ENCODE results near the gene NACC2. TPM values are rescaled to one million over a fixed set of nuclear protein-coding genes. Genes with fewer than 3 reads are reported as not detected.

The NACC2 gene
- total RNA-seq, 1 experiment from 2014 or later = 62.0 TPM

GRCh38 chr9:135976531-135976930 is 118.6 kb downstream of the NACC2 start:
- DNase-seq (ENCODE audit: low read depth, low spot score) = no peak
- Histone ChIP-seq H3K27me3 (ENCODE audit: control insufficient read depth, insufficient read depth, low read length) (no peaks in the 10 kb centered on the region), H3K36me3 (ENCODE audit: control insufficient read depth, insufficient read depth, low read length) (no peaks in the 10 kb centered on the region), H3K4me1 (ENCODE audit: control insufficient read depth, insufficient read depth, low read length) (no peaks in the 10 kb centered on the region; the same call in 1 of the 2 replicates), H3K4me3 (ENCODE audit: low read depth in 2 of 2, low read length in 2 of 2) (no peak overlapping the region), H3K27ac (ENCODE audit: low read length) (no peak overlapping the region), H3K9me3 (ENCODE audit: control insufficient read depth, insufficient read depth, low read depth, low read length) (no peaks in the 10 kb centered on the region)
- ChIA-PET CTCF (no interaction called here), POLR2A (no interaction called here)
- in situ Hi-C loops (cut with HindIII; ENCODE audit: low pct_unique_long_range_greater_than_20kb, low sequenced_read_pairs) (no loop called here), intact Hi-C loops (cut with micrococcal nuclease; ENCODE audit: unreplicated experiment) (no loop called here)
- ATAC-seq = no peak
- BruUV-seq (replicated peaks) = no TSS peak
- TF ChIP-seq POLR2AphosphoS5 (IDR thresholded peaks at IDR 0.05; ENCODE audit: low read depth, low read length) (no peak), CTCF (IDR thresholded peaks at IDR 0.05) (no peak), TCF7L2 (IDR thresholded peaks at IDR 0.05; ENCODE audit: low read depth, low read length) (no peak), REST (IDR thresholded peaks at IDR 0.05; ENCODE audit: insufficient read depth in 1 of 2, low read depth in 2 of 2, low read length in 1 of 2) (no peak), SIN3A (IDR thresholded peaks at IDR 0.05; ENCODE audit: borderline replicate concordance, insufficient read depth, low read depth, low read length) (no peak)

DNA sequence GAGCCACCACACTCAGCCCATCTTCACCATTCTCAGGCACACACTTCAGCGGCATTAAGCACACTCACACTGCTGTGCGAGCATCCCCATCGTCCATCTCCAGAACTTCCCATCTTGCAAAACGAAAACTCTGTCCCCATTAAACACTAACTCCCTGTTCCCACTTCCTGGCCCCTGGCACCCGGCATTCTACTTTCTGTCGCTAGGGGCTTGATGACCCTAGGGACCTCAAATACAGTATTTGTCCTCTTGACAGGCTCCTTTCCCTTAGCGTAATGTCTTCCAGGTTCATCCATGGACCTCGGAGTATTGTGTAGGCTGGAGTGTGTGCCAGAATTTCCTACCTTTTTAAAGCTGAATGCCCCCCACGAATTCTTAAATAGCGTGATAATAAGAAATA is 119.3 kb downstream of the NACC2 start:
- no TSS peak for BruUV-seq (replicated peaks)
- in situ Hi-C loops (cut with HindIII; ENCODE audit: low pct_unique_long_range_greater_than_20kb, low sequenced_read_pairs) = no loop called here
- H3K27ac ChIP-seq (ENCODE audit: low read length) = no peak overlapping the region

More for the DNA sequence above, 119.3 kb downstream of the NACC2 start:
- no peaks in the 10 kb centered on the region for H3K9me3 ChIP-seq (ENCODE audit: control insufficient read depth, insufficient read depth, low read depth, low read length)
- TF ChIP-seq TCF7L2 (IDR thresholded peaks at IDR 0.05; ENCODE audit: low read depth, low read length) (no peak), SIN3A (IDR thresholded peaks at IDR 0.05; ENCODE audit: borderline replicate concordance, insufficient read depth, low read depth, low read length) (no peak), REST (IDR thresholded peaks at IDR 0.05; ENCODE audit: insufficient read depth in 1 of 2, low read depth in 2 of 2, low read length in 1 of 2) (no peak), POLR2AphosphoS5 (IDR thresholded peaks at IDR 0.05; ENCODE audit: low read depth, low read length) (no peak), CTCF (IDR thresholded peaks at IDR 0.05) (no peak)
- H3K36me3 ChIP-seq (ENCODE audit: control insufficient read depth, insufficient read depth, low read length) = no peaks in the 10 kb centered on the region
- no peak for DNase-seq (ENCODE audit: low read depth, low spot score)
- ChIA-PET CTCF (no interaction called here), POLR2A (no interaction called here)
- no peaks in the 10 kb centered on the region for H3K27me3 ChIP-seq (ENCODE audit: control insufficient read depth, insufficient read depth, low read length)
- H3K4me1 ChIP-seq (ENCODE audit: control insufficient read depth, insufficient read depth, low read length) = no peaks in the 10 kb centered on the region; the same call in 1 of the 2 replicates
- no peak overlapping the region for H3K4me3 ChIP-seq (ENCODE audit: low read depth in 2 of 2, low read length in 2 of 2)
- no peak for ATAC-seq
- intact Hi-C loops (cut with micrococcal nuclease; ENCODE audit: unreplicated experiment) = no loop called here
